C4-2B (cell line): ENCODE measurements around the gene KCTD16.

ENCODE experiments used
- ZFX ChIP-seq: fragments of 450-650 bp; IDR thresholded peaks from 2 replicates; pipeline ENCODE4 v1.6.1; 2017
- TF ChIP-seq, protein P1 (sequence below): fragments of 450-650 bp; conservative IDR thresholded peaks from 2 replicates; pipeline ENCODE4 v1.5.1; 2017; ENCODE audit warnings: mild to moderate bottlenecking

DNA sequence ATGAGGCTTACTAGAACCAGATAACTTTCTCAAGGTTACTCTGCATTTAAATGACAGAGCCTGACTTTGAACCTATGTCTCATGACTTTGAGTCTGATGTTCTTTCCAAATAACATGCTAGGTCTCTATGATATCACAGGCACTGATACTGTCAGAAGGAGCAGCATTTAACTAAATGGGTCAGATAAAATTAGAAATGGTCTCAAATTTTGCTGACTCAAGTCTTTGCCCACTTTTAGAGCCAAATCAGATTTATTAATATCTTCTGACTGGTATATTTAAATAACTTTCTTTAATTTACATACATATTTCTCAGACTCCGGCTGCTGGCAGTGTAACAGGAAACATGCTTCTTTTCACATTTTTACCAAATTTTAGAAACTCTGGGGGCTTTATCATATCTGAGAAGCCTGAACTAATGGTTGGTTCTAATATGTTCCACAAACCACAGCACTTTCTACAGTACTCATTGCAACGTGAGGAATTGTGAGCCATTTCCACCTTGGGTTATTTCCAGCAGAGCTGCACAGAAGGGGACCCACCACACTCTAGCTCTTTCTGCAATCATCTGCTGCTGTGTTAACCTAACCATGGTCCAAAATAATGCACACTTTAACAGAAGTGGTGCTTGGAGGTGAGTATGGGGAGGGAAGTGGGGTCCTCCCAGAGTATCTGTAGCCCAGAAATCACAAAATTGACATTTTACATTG is 79.2 kb downstream of the KCTD16 start:
- TF ChIP-seq, protein P1, sequence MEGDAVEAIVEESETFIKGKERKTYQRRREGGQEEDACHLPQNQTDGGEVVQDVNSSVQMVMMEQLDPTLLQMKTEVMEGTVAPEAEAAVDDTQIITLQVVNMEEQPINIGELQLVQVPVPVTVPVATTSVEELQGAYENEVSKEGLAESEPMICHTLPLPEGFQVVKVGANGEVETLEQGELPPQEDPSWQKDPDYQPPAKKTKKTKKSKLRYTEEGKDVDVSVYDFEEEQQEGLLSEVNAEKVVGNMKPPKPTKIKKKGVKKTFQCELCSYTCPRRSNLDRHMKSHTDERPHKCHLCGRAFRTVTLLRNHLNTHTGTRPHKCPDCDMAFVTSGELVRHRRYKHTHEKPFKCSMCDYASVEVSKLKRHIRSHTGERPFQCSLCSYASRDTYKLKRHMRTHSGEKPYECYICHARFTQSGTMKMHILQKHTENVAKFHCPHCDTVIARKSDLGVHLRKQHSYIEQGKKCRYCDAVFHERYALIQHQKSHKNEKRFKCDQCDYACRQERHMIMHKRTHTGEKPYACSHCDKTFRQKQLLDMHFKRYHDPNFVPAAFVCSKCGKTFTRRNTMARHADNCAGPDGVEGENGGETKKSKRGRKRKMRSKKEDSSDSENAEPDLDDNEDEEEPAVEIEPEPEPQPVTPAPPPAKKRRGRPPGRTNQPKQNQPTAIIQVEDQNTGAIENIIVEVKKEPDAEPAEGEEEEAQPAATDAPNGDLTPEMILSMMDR, result no peak
- TF ChIP-seq ZFX, result no peak
